WTC11 (cell line): ENCODE measurements around the gene MFAP1. TPM values are rescaled to one million over a fixed set of nuclear protein-coding genes. Genes with fewer than 3 reads are reported as not detected.

Experiments
- ATAC-seq: fragments of 200-7000 bp; cut with Tn5 transposase; 2 replicates; pipeline ENCODE4 v1.10.0; 2021; ENCODE audit warnings: mild to moderate bottlenecking, moderate library complexity
- CTCF ChIA-PET: fragments of 300-600 bp; sonication (Branson Sonifier 250); formaldehyde crosslinking; loops from one replicate; lab custom pipeline; 2021; ENCODE audit warnings: antibody characterized with exemption; lab: Charles Lee
- POLR2A ChIA-PET: fragments of 350-600 bp; sonication (Branson Sonifier 250); formaldehyde crosslinking; loops from one replicate; lab custom pipeline; 2021; ENCODE audit warnings: antibody characterized with exemption; lab: Charles Lee
- DNase-seq: peaks from one replicate; pipeline ENCODE4 v3.0.0; 2021; ENCODE audit warnings: low spot score
- H3K27ac Mint-ChIP-seq: 2 replicates; pipeline ENCODE4 v1.8.0; 2021; ENCODE audit warnings: mixed read lengths
- H3K27me3 Mint-ChIP-seq: 2 replicates; pipeline ENCODE4 v1.8.0; 2021; ENCODE audit warnings: low read depth, mild to moderate bottlenecking, moderate library complexity, mixed read lengths
- H3K36me3 Mint-ChIP-seq: 2 replicates; pipeline ENCODE4 v1.8.0; 2021; ENCODE audit warnings: mixed read lengths
- H3K4me1 Mint-ChIP-seq: 2 replicates; pipeline ENCODE4 v1.8.0; 2022; ENCODE audit warnings: mixed read lengths
- H3K4me3 Mint-ChIP-seq: 2 replicates; pipeline ENCODE4 v1.8.0; 2021; ENCODE audit warnings: mild to moderate bottlenecking, moderate library complexity, mixed read lengths
- H3K9me3 Mint-ChIP-seq: 2 replicates; pipeline ENCODE4 v1.8.0; 2021; ENCODE audit warnings: mixed read lengths
- ERG ChIP-seq: fragments of 250-450 bp; sonication (Bioruptor Pico); IDR thresholded peaks from 2 replicates; pipeline ENCODE4 v1.8.0; 2021; ENCODE audit warnings: mild to moderate bottlenecking
- ETV6 ChIP-seq: sonication (generic); formaldehyde crosslinking; IDR thresholded peaks from 2 replicates; pipeline ENCODE4 v1.8.1; 2022; ENCODE audit warnings: mild to moderate bottlenecking, missing genetic modification reagents
- FOXK1 ChIP-seq: sonication (generic); formaldehyde crosslinking; IDR thresholded peaks from 2 replicates; pipeline ENCODE4 v1.8.0; 2022; ENCODE audit warnings: mild to moderate bottlenecking, moderate library complexity, missing genetic modification reagents
- GRHL2 ChIP-seq: fragments of 250-450 bp; sonication (Bioruptor Pico); IDR thresholded peaks from 2 replicates; pipeline ENCODE4 v1.8.0; 2022; ENCODE audit warnings: mild to moderate bottlenecking, moderate library complexity; ENCODE audit not compliant: insufficient replicate concordance, severe bottlenecking
- KAT7 ChIP-seq: sonication (generic); formaldehyde crosslinking; IDR thresholded peaks from 2 replicates; pipeline ENCODE4 v1.8.1; 2023; ENCODE audit warnings: missing genetic modification reagents, mild to moderate bottlenecking, borderline replicate concordance
- SMAD3 ChIP-seq: sonication (generic); formaldehyde crosslinking; IDR thresholded peaks from 2 replicates; pipeline ENCODE4 v1.8.0; 2022; ENCODE audit warnings: missing genetic modification reagents, mild to moderate bottlenecking, borderline replicate concordance
- SP1 ChIP-seq: sonication (generic); formaldehyde crosslinking; conservative IDR thresholded peaks from 2 replicates; pipeline ENCODE4 v1.8.1; 2022; ENCODE audit warnings: missing genetic modification reagents
- TEAD1 ChIP-seq: sonication (generic); formaldehyde crosslinking; IDR thresholded peaks from 2 replicates; pipeline ENCODE4 v1.8.0; 2022; ENCODE audit warnings: mild to moderate bottlenecking, missing genetic modification reagents
- ZNF121 ChIP-seq: sonication (generic); formaldehyde crosslinking; IDR thresholded peaks from 2 replicates; pipeline ENCODE4 v1.8.0; 2023; ENCODE audit warnings: missing genetic modification reagents
- ZNF263 ChIP-seq: sonication (generic); formaldehyde crosslinking; IDR thresholded peaks from 2 replicates; pipeline ENCODE4 v1.8.1; 2022; ENCODE audit warnings: low read depth, mild to moderate bottlenecking, moderate library complexity, missing genetic modification reagents
- ZNF396 ChIP-seq: fragments of 250-450 bp; sonication (Bioruptor Pico); IDR thresholded peaks from 2 replicates; pipeline ENCODE4 v1.8.0; 2021; ENCODE audit warnings: mild to moderate bottlenecking, moderate library complexity, borderline replicate concordance
- ZNF671 ChIP-seq: fragments of 250-450 bp; sonication (Bioruptor Pico); IDR thresholded peaks from 2 replicates; pipeline ENCODE4 v1.8.0; 2021; ENCODE audit warnings: mild to moderate bottlenecking
- total RNA-seq: library from RNA; stranded (reverse); gene quantifications from 3 replicates; pipeline ENCODE4 v1.2.3, GENCODE V29; 2021
- TF ChIP-seq, protein P1 (sequence below): sonication (generic); formaldehyde crosslinking; IDR thresholded peaks from 2 replicates; pipeline ENCODE4 v1.8.0; 2023; ENCODE audit warnings: missing genetic modification reagents, mild to moderate bottlenecking, borderline replicate concordance
- TF ChIP-seq, protein P2 (sequence below): fragments of 200-600 bp; IDR thresholded peaks from 2 replicates; pipeline ENCODE4 v1.8.0; 2022; ENCODE audit warnings: antibody characterized with exemption
- TF ChIP-seq, protein P3 (sequence below): sonication (generic); formaldehyde crosslinking; IDR thresholded peaks from 2 replicates; pipeline ENCODE4 v1.8.0; 2023; ENCODE audit warnings: mild to moderate bottlenecking, missing genetic modification reagents
- TF ChIP-seq, protein P4 (sequence below): sonication (generic); formaldehyde crosslinking; IDR thresholded peaks from 2 replicates; pipeline ENCODE4 v1.8.0; 2022; ENCODE audit warnings: mild to moderate bottlenecking, missing genetic modification reagents
- TF ChIP-seq, protein P5 (sequence below): fragments of 250-450 bp; sonication (Bioruptor Pico); IDR thresholded peaks from 2 replicates; pipeline ENCODE4 v1.9.0; 2021; ENCODE audit warnings: mild to moderate bottlenecking
- TF ChIP-seq, protein P6 (sequence below): sonication (generic); formaldehyde crosslinking; IDR thresholded peaks from 2 replicates; pipeline ENCODE4 v1.8.1; 2022; ENCODE audit warnings: low read depth, missing genetic modification reagents, borderline replicate concordance
- TF ChIP-seq, protein P7 (sequence below): sonication (generic); formaldehyde crosslinking; IDR thresholded peaks from 2 replicates; pipeline ENCODE4 v1.8.0; 2022; ENCODE audit warnings: mild to moderate bottlenecking, missing genetic modification reagents

MFAP1 gene
- total RNA-seq, 1 experiment from 2014 or later: 32.4 TPM

DNA sequence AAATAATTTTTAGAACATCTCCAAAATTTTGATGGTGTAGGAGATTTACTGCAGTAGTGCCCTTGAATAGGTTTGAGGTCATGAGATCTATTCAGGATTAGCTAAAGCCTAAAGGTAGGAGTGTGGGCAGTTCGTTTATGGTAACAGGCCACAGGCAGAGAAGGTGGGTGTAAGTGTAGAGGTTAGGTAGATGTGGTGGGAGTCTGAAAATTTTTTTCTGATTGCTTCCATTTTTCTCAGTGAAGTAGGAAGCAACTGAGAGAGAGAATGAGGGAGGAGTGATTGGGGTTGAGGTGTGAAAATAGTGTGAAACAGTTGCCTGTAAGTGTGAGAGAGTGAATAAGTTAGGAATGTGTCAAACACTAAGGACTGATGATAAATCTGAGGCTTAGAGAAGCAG is 45.5 kb downstream of the MFAP1 start:
- Mint-ChIP-seq H3K27ac (no peak overlapping the region), H3K4me1 (peaks cover 13% of the 10 kb centered on the region), H3K9me3 (peaks cover 5% of the 10 kb centered on the region; the same call in 1 of the 2 replicates), H3K4me3 (no peak overlapping the region), H3K27me3 (no peaks in the 10 kb centered on the region; the same call in 1 of the 2 replicates), H3K36me3 (no peaks in the 10 kb centered on the region)
- CTCF ChIA-PET: no interaction called here
- no peak for ATAC-seq
- DNase-seq: no peak
- POLR2A ChIA-PET: no interaction called here
- TF ChIP-seq GRHL2 (CRISPR knock-in tag): no peak
- TF ChIP-seq ZNF263 (CRISPR knock-in tag): no peak
- no peak for TF ChIP-seq ERG
- no peak for TF ChIP-seq ZNF396 (CRISPR knock-in tag)

DNA sequence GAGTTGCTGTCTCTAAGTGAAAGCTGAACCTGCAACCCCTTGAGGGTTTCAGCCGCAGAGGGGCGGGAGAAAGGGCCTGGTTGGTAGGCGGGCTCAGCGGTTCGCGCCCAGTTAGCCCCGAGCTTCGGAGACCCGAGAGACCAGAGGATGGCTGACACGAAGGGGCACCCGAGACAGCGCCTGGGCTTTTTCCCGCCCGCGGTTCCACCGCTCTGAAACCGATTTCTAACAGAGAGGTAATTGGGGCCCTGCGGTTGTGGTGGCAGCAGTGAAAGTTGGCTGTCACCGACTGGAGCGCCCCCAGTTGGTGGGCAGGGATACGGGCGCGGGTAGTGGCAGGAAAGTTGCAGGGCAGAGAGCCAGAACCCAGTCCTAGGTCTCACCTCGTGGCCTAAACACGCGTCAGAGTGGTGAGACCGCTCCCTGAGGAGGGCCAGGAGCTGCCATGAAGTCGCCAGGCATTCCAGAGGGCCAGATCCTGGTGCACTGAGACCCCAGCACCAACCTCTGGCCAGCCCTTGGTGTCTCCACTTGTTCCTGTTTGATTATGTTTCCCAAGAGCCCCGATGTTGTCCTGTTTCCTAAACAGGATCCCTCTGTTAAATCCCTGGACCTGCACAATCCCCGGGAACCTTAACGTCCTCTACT is 47.1 kb downstream of the MFAP1 start:
- H3K9me3 Mint-ChIP-seq: peaks cover 5% of the 10 kb centered on the region; the same call in 1 of the 2 replicates
- H3K4me3 Mint-ChIP-seq: peak overlapping the region; percentile 84
- no peaks in the 10 kb centered on the region; the same call in 1 of the 2 replicates for H3K27me3 Mint-ChIP-seq
- DNase-seq (peak; percentile 82), ATAC-seq (peak; percentile 42)
- POLR2A ChIA-PET: interaction anchor here (1.9 to 2.2 kb wide), 4 partner anchors 16 to 23 kb away, joined by 6 to 12 read pairs (median 7); partner anchors contain the start of genes HYPK and SERINC4
- peaks cover 13% of the 10 kb centered on the region for H3K4me1 Mint-ChIP-seq
- H3K27ac Mint-ChIP-seq: peak overlapping the region; percentile 74; the same call in 1 of the 2 replicates
- CTCF ChIA-PET: interaction anchor here (0.6 to 3.9 kb wide), 18 partner anchors 9 to 839 kb away, joined by 3 to 75 read pairs (median 5); partner anchors contain the start of genes HYPK, MFAP1, SERF2 and SERINC4
- peaks cover 12% of the 10 kb centered on the region for H3K36me3 Mint-ChIP-seq
- TF ChIP-seq, protein P1, sequence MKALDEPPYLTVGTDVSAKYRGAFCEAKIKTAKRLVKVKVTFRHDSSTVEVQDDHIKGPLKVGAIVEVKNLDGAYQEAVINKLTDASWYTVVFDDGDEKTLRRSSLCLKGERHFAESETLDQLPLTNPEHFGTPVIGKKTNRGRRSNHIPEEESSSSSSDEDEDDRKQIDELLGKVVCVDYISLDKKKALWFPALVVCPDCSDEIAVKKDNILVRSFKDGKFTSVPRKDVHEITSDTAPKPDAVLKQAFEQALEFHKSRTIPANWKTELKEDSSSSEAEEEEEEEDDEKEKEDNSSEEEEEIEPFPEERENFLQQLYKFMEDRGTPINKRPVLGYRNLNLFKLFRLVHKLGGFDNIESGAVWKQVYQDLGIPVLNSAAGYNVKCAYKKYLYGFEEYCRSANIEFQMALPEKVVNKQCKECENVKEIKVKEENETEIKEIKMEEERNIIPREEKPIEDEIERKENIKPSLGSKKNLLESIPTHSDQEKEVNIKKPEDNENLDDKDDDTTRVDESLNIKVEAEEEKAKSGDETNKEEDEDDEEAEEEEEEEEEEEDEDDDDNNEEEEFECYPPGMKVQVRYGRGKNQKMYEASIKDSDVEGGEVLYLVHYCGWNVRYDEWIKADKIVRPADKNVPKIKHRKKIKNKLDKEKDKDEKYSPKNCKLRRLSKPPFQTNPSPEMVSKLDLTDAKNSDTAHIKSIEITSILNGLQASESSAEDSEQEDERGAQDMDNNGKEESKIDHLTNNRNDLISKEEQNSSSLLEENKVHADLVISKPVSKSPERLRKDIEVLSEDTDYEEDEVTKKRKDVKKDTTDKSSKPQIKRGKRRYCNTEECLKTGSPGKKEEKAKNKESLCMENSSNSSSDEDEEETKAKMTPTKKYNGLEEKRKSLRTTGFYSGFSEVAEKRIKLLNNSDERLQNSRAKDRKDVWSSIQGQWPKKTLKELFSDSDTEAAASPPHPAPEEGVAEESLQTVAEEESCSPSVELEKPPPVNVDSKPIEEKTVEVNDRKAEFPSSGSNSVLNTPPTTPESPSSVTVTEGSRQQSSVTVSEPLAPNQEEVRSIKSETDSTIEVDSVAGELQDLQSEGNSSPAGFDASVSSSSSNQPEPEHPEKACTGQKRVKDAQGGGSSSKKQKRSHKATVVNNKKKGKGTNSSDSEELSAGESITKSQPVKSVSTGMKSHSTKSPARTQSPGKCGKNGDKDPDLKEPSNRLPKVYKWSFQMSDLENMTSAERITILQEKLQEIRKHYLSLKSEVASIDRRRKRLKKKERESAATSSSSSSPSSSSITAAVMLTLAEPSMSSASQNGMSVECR (CRISPR knock-in tag): peak; percentile 65; the same call in 1 of the 2 replicates
- TF ChIP-seq TEAD1 (CRISPR knock-in tag) (0 out of 2 replicates have a peak, but pooled peaks have one; percentile 27), ZNF671 (CRISPR knock-in tag) (no peak), SMAD3 (0 out of 2 replicates have a peak, but pooled peaks have one; percentile 19), FOXK1 (CRISPR knock-in tag) (peak; percentile 46; the same call in 1 of the 2 replicates), KAT7 (CRISPR knock-in tag) (no peak), SP1 (0 out of 2 replicates have a peak, but pooled peaks have one; percentile 26), ETV6 (CRISPR knock-in tag) (peak; percentile 51; the same call in 1 of the 2 replicates), ZNF121 (CRISPR knock-in tag) (no peak)
- TF ChIP-seq, protein P2, sequence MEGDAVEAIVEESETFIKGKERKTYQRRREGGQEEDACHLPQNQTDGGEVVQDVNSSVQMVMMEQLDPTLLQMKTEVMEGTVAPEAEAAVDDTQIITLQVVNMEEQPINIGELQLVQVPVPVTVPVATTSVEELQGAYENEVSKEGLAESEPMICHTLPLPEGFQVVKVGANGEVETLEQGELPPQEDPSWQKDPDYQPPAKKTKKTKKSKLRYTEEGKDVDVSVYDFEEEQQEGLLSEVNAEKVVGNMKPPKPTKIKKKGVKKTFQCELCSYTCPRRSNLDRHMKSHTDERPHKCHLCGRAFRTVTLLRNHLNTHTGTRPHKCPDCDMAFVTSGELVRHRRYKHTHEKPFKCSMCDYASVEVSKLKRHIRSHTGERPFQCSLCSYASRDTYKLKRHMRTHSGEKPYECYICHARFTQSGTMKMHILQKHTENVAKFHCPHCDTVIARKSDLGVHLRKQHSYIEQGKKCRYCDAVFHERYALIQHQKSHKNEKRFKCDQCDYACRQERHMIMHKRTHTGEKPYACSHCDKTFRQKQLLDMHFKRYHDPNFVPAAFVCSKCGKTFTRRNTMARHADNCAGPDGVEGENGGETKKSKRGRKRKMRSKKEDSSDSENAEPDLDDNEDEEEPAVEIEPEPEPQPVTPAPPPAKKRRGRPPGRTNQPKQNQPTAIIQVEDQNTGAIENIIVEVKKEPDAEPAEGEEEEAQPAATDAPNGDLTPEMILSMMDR: peak; percentile 64
- TF ChIP-seq, protein P3, sequence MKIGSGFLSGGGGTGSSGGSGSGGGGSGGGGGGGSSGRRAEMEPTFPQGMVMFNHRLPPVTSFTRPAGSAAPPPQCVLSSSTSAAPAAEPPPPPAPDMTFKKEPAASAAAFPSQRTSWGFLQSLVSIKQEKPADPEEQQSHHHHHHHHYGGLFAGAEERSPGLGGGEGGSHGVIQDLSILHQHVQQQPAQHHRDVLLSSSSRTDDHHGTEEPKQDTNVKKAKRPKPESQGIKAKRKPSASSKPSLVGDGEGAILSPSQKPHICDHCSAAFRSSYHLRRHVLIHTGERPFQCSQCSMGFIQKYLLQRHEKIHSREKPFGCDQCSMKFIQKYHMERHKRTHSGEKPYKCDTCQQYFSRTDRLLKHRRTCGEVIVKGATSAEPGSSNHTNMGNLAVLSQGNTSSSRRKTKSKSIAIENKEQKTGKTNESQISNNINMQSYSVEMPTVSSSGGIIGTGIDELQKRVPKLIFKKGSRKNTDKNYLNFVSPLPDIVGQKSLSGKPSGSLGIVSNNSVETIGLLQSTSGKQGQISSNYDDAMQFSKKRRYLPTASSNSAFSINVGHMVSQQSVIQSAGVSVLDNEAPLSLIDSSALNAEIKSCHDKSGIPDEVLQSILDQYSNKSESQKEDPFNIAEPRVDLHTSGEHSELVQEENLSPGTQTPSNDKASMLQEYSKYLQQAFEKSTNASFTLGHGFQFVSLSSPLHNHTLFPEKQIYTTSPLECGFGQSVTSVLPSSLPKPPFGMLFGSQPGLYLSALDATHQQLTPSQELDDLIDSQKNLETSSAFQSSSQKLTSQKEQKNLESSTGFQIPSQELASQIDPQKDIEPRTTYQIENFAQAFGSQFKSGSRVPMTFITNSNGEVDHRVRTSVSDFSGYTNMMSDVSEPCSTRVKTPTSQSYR (CRISPR knock-in tag): peak; percentile 20; the same call in 1 of the 2 replicates
- TF ChIP-seq, protein P4, sequence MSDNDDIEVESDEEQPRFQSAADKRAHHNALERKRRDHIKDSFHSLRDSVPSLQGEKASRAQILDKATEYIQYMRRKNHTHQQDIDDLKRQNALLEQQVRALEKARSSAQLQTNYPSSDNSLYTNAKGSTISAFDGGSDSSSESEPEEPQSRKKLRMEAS: peak; percentile 55
- TF ChIP-seq, protein P5, sequence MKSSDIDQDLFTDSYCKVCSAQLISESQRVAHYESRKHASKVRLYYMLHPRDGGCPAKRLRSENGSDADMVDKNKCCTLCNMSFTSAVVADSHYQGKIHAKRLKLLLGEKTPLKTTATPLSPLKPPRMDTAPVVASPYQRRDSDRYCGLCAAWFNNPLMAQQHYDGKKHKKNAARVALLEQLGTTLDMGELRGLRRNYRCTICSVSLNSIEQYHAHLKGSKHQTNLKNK (CRISPR knock-in tag): no peak
- TF ChIP-seq, protein P6, sequence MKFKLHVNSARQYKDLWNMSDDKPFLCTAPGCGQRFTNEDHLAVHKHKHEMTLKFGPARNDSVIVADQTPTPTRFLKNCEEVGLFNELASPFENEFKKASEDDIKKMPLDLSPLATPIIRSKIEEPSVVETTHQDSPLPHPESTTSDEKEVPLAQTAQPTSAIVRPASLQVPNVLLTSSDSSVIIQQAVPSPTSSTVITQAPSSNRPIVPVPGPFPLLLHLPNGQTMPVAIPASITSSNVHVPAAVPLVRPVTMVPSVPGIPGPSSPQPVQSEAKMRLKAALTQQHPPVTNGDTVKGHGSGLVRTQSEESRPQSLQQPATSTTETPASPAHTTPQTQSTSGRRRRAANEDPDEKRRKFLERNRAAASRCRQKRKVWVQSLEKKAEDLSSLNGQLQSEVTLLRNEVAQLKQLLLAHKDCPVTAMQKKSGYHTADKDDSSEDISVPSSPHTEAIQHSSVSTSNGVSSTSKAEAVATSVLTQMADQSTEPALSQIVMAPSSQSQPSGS (CRISPR knock-in tag): peak; percentile 36; the same call in 1 of the 2 replicates
- TF ChIP-seq, protein P7, sequence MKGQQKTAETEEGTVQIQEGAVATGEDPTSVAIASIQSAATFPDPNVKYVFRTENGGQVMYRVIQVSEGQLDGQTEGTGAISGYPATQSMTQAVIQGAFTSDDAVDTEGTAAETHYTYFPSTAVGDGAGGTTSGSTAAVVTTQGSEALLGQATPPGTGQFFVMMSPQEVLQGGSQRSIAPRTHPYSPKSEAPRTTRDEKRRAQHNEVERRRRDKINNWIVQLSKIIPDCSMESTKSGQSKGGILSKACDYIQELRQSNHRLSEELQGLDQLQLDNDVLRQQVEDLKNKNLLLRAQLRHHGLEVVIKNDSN (CRISPR knock-in tag): peak; percentile 31; the same call in 1 of the 2 replicates
